ENCODE measurements around the gene RAPGEF1. TPM values are rescaled to one million over a fixed set of nuclear protein-coding genes. Genes with fewer than 3 reads are reported as not detected.
A peak's percentile ranks its signal among the peaks of the same experiment; 100 is the strongest.

The RAPGEF1 gene
- polyA plus RNA-seq, 2 of the 4 experiments (the other 2 are of a cell fraction) = 21.6 to 27.7 TPM

DNA sequence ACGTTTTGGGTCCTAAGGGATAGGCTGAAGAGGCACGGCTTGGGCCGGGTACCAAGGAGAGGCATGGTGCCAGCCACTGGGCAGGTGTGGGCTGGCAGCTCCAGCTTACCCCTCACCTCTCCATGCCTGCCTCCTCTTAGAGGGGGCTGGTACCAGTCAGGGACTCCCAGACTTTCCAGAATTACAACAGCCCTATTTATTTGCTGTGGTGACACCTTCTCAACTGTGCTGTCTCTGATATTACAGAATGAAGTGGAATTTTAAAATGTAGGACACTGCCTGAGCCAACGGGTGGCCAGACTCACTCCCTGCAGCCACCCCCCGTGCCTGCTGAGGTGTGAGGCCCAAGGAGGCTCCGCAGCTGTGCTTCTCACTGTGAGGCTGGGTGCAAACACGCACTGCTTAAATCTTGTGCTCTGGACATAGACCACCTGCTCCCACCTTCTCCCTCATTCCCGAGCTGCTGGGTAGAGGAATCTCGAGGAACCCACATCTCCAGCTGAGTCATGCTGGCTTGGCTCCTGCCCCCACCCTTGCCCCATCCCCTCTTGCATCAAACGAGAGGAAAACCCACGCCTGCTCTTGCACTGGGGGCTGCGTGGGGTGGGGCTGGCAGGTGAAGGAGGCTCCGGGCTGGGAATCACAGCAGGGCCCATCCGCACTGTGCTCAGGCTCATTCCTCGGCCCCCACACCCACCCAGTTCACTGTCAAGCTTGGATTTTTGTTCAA lies 146.6 kb downstream of the RAPGEF1 start:
- Histone ChIP-seq H3K9me3 (no peaks in the 10 kb centered on the region), H3K4me1 (peaks cover 23% of the 10 kb centered on the region), H3K4me2 (no peak overlapping the region), H3K27ac (peak overlapping the region in 1 of 2 experiments; percentile 19; a peak in 2 of 6 replicates), H3K4me3 (no peak overlapping the region)
- WGBS (ENCODE audit: missing lambda C conversion rate) = 83% methylated on average over 11 of the region's 15 CpGs
- FAIRE-seq = no peak
- ChIA-PET POLR2A (no interaction called here), CTCF (interaction anchor here (0.6 to 27.5 kb wide), 5 partner anchors 9 to 169 kb away, joined by 3 to 737 read pairs (median 5); partner anchors contain the start of gene RAPGEF1)
- no peak for DNase-seq (ENCODE audit: low read depth in 1 of 2, low spot score in 1 of 2)
- no peak for ATAC-seq
- TF ChIP-seq TFCP2L1 (CRISPR knock-in tag; IDR thresholded peaks at IDR 0.05) (no peak), CHD4 (IDR thresholded peaks at IDR 0.05; ENCODE audit: borderline replicate concordance) (no peak), SMC3 (IDR thresholded peaks at IDR 0.05) (no peak), ATOH8 (CRISPR knock-in tag; IDR thresholded peaks at IDR 0.05; ENCODE audit: low read depth) (no peak), KDM5A (IDR thresholded peaks at IDR 0.05) (no peak), POLR2AphosphoS2 (conservative IDR thresholded peaks at IDR 0.05; ENCODE audit: low read length) (no peak), USF2 (IDR thresholded peaks at IDR 0.05) (no peak), KDM1A (IDR thresholded peaks at IDR 0.05; ENCODE audit: low read depth) (no peak), CBX8 (IDR thresholded peaks at IDR 0.05) (no peak), BHLHE40 (IDR thresholded peaks at IDR 0.05; ENCODE audit: low read depth, low read length) (no peak), HES2 (IDR thresholded peaks at IDR 0.05) (no peak), RNF2 (IDR thresholded peaks at IDR 0.05; ENCODE audit: borderline replicate concordance, low read depth) (no peak), FOXS1 (CRISPR knock-in tag; IDR thresholded peaks at IDR 0.05) (no peak), JUN (IDR thresholded peaks at IDR 0.05) (no peak), NPAS2 (CRISPR knock-in tag; IDR thresholded peaks at IDR 0.05; ENCODE audit: borderline replicate concordance) (no peak), POLR2A (IDR thresholded peaks at IDR 0.05; ENCODE audit: low read length) (no peak)
- TF ChIP-seq, protein P1, sequence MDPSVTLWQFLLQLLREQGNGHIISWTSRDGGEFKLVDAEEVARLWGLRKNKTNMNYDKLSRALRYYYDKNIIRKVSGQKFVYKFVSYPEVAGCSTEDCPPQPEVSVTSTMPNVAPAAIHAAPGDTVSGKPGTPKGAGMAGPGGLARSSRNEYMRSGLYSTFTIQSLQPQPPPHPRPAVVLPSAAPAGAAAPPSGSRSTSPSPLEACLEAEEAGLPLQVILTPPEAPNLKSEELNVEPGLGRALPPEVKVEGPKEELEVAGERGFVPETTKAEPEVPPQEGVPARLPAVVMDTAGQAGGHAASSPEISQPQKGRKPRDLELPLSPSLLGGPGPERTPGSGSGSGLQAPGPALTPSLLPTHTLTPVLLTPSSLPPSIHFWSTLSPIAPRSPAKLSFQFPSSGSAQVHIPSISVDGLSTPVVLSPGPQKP (IDR thresholded peaks at IDR 0.05; ENCODE audit: low read depth, low read length) = no peak
- TF ChIP-seq, protein P2, sequence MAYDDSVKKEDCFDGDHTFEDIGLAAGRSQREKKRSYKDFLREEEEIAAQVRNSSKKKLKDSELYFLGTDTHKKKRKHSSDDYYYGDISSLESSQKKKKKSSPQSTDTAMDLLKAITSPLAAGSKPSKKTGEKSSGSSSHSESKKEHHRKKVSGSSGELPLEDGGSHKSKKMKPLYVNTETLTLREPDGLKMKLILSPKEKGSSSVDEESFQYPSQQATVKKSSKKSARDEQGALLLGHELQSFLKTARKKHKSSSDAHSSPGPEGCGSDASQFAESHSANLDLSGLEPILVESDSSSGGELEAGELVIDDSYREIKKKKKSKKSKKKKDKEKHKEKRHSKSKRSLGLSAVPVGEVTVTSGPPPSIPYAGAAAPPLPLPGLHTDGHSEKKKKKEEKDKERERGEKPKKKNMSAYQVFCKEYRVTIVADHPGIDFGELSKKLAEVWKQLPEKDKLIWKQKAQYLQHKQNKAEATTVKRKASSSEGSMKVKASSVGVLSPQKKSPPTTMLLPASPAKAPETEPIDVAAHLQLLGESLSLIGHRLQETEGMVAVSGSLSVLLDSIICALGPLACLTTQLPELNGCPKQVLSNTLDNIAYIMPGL (CRISPR knock-in tag; IDR thresholded peaks at IDR 0.05; ENCODE audit: borderline replicate concordance) = no peak
- TF ChIP-seq, protein P3, sequence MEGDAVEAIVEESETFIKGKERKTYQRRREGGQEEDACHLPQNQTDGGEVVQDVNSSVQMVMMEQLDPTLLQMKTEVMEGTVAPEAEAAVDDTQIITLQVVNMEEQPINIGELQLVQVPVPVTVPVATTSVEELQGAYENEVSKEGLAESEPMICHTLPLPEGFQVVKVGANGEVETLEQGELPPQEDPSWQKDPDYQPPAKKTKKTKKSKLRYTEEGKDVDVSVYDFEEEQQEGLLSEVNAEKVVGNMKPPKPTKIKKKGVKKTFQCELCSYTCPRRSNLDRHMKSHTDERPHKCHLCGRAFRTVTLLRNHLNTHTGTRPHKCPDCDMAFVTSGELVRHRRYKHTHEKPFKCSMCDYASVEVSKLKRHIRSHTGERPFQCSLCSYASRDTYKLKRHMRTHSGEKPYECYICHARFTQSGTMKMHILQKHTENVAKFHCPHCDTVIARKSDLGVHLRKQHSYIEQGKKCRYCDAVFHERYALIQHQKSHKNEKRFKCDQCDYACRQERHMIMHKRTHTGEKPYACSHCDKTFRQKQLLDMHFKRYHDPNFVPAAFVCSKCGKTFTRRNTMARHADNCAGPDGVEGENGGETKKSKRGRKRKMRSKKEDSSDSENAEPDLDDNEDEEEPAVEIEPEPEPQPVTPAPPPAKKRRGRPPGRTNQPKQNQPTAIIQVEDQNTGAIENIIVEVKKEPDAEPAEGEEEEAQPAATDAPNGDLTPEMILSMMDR (IDR thresholded peaks at IDR 0.05) = no peak

DNA sequence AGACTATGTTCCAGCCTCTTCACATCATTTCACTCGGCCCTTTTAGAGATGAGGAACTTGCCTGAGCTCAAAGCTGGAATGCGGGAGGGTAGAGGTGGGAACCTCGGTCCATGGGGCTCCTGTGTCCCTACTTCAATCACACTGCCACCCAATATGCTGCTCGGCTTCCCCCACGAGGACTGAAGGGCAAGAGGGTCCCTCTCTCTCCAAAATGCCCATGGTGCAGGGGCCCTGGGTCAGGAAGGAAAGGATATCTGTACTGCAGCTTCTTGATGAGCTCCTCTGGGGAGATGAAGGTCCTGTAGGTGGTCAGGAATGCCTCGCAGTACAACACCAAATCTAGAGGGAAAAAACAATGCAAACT lies 148.0 kb downstream of the RAPGEF1 start:
- TF ChIP-seq HDAC2 (IDR thresholded peaks at IDR 0.05) (no peak), CBX8 (IDR thresholded peaks at IDR 0.05) (no peak), SREBF2 (IDR thresholded peaks at IDR 0.05) (no peak), HOXB13 (CRISPR knock-in tag; IDR thresholded peaks at IDR 0.05; ENCODE audit: low read depth) (no peak), ZC3H11A (IDR thresholded peaks at IDR 0.05) (no peak), EHMT2 (IDR thresholded peaks at IDR 0.05; ENCODE audit: low read depth) (no peak), HOXA7 (CRISPR knock-in tag; IDR thresholded peaks at IDR 0.05) (no peak), EHF (CRISPR knock-in tag; IDR thresholded peaks at IDR 0.05) (no peak), MAFK (IDR thresholded peaks at IDR 0.05; ENCODE audit: partially characterized antibody) (no peak), BHLHE40 (IDR thresholded peaks at IDR 0.05; ENCODE audit: low read depth, low read length) (no peak), HEYL (CRISPR knock-in tag; IDR thresholded peaks at IDR 0.05) (no peak), RARB (CRISPR knock-in tag; IDR thresholded peaks at IDR 0.05) (no peak), CHD2 (IDR thresholded peaks at IDR 0.05; ENCODE audit: low read length, partially characterized antibody) (no peak), ZSCAN20 (CRISPR knock-in tag; IDR thresholded peaks at IDR 0.05) (no peak)
- TF ChIP-seq, protein P4, sequence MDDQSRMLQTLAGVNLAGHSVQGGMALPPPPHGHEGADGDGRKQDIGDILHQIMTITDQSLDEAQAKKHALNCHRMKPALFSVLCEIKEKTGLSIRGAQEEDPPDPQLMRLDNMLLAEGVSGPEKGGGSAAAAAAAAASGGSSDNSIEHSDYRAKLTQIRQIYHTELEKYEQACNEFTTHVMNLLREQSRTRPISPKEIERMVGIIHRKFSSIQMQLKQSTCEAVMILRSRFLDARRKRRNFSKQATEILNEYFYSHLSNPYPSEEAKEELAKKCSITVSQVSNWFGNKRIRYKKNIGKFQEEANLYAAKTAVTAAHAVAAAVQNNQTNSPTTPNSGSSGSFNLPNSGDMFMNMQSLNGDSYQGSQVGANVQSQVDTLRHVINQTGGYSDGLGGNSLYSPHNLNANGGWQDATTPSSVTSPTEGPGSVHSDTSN (IDR thresholded peaks at IDR 0.05) = no peak

More for the DNA sequence above, 148.0 kb downstream of the RAPGEF1 start:
- Histone ChIP-seq H3K4me2 (no peak overlapping the region), H3K4me1 (peaks cover 23% of the 10 kb centered on the region), H3K9me3 (no peaks in the 10 kb centered on the region), H3K27ac (no peak overlapping the region), H3K4me3 (no peak overlapping the region)
- FAIRE-seq (no peak), ATAC-seq (no peak), DNase-seq (ENCODE audit: low read depth in 1 of 2, low spot score in 1 of 2) (no peak)
- CTCF ChIA-PET = interaction anchor here (0.6 to 27.5 kb wide), 61 partner anchors 9 to 693 kb away, joined by 3 to 737 read pairs (median 5); partner anchors contain the start of gene RAPGEF1
- WGBS (ENCODE audit: missing lambda C conversion rate) = 77% methylated on average over 6 of the region's 6 CpGs
- POLR2A ChIA-PET = interaction anchor here (1.0 to 1.3 kb wide), 2 partner anchors 142 to 147 kb away, joined by 3 read pairs; no protein-coding TSS in a partner anchor
